ENCODE measurements around the gene TFF1.

TFF1 gene

DNA sequence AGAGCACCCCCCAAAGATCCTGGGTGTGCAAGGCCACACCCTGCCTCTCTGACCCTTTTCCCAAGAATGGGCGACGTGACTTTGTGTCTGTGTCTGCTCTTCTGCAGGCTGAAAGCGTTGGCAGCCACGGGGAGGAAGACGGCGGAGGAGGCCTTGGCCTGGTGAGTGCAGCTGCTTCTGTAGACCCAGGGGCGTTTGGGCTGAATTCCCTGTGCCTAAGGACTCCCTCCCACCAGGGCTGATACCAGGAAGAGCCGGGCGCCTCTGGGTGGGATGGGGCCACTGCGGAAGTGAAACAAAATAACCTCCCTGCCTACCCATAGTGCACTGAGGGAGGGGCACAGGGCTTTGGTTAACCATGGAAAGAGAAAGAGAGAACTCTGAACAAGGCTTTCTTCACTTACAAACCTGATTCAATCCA, 39.9 kb upstream of the TFF1 start:
- no peaks in the 10 kb centered on the region for H3K4me1 ChIP-seq (ENCODE audit: control insufficient read depth, insufficient read depth, low read length)
- CTCF ChIA-PET = no interaction called here
- H3K27ac ChIP-seq (ENCODE audit: extremely low read depth, low read depth, low read length) = no peak overlapping the region
- POLR2A ChIA-PET = no interaction called here
- H3K9me3 ChIP-seq (ENCODE audit: control insufficient read depth, insufficient read depth, low read depth, low read length) = no peaks in the 10 kb centered on the region
- TF ChIP-seq ZNF324 (tag by site-specific recombination; IDR thresholded peaks at IDR 0.05) (no peak), ZNF146 (tag by site-specific recombination; IDR thresholded peaks at IDR 0.05) (no peak), ZSCAN30 (tag by site-specific recombination; IDR thresholded peaks at IDR 0.05) (no peak), ZFP41 (tag by site-specific recombination; IDR thresholded peaks at IDR 0.05; ENCODE audit: borderline replicate concordance) (no peak), GLI2 (tag by site-specific recombination; IDR thresholded peaks at IDR 0.05; ENCODE audit: borderline replicate concordance, low read depth) (no peak), KLF9 (tag by site-specific recombination; IDR thresholded peaks at IDR 0.05; ENCODE audit: low read depth) (no peak), ZNF600 (tag by site-specific recombination; IDR thresholded peaks at IDR 0.05) (no peak), ZNF138 (tag by site-specific recombination; IDR thresholded peaks at IDR 0.05; ENCODE audit: borderline replicate concordance) (no peak), HOXC10 (CRISPR knock-in tag; IDR thresholded peaks at IDR 0.05) (no peak), ZNF792 (tag by site-specific recombination; IDR thresholded peaks at IDR 0.05) (no peak), ZNF501 (tag by site-specific recombination; IDR thresholded peaks at IDR 0.05) (no peak), ZNF510 (tag by site-specific recombination; IDR thresholded peaks at IDR 0.05; ENCODE audit: insufficient replicate concordance) (no peak), SCRT2 (tag by site-specific recombination; IDR thresholded peaks at IDR 0.05) (no peak), ZFHX2 (tag by site-specific recombination; conservative IDR thresholded peaks at IDR 0.05) (no peak)
- TF ChIP-seq, protein P1, sequence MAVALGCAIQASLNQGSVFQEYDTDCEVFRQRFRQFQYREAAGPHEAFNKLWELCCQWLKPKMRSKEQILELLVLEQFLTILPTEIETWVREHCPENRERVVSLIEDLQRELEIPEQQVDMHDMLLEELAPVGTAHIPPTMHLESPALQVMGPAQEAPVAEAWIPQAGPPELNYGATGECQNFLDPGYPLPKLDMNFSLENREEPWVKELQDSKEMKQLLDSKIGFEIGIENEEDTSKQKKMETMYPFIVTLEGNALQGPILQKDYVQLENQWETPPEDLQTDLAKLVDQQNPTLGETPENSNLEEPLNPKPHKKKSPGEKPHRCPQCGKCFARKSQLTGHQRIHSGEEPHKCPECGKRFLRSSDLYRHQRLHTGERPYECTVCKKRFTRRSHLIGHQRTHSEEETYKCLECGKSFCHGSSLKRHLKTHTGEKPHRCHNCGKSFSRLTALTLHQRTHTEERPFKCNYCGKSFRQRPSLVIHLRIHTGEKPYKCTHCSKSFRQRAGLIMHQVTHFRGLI (tag by site-specific recombination; IDR thresholded peaks at IDR 0.05) = no peak
- TF ChIP-seq, protein P2, sequence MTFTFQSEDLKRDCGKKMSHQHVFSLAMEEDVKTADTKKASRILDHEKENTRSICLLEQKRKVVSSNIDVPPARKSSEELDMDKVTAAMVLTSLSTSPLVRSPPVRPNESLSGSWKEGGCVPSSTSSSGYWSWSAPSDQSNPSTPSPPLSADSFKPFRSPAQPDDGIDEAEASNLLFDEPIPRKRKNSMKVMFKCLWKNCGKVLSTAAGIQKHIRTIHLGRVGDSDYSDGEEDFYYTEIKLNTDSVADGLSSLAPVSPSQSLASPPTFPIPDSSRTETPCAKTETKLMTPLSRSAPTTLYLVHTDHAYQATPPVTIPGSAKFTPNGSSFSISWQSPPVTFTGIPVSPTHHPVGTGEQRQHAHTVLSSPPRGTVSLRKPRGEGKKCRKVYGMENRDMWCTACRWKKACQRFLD (tag by site-specific recombination; IDR thresholded peaks at IDR 0.05) = no peak
- no peaks in the 10 kb centered on the region for H3K36me3 ChIP-seq (ENCODE audit: control insufficient read depth in 2 of 2, insufficient read depth in 1 of 2, low read length in 2 of 2)
- H3K4me3 ChIP-seq (ENCODE audit: low read depth, low read length) = no peak overlapping the region

DNA sequence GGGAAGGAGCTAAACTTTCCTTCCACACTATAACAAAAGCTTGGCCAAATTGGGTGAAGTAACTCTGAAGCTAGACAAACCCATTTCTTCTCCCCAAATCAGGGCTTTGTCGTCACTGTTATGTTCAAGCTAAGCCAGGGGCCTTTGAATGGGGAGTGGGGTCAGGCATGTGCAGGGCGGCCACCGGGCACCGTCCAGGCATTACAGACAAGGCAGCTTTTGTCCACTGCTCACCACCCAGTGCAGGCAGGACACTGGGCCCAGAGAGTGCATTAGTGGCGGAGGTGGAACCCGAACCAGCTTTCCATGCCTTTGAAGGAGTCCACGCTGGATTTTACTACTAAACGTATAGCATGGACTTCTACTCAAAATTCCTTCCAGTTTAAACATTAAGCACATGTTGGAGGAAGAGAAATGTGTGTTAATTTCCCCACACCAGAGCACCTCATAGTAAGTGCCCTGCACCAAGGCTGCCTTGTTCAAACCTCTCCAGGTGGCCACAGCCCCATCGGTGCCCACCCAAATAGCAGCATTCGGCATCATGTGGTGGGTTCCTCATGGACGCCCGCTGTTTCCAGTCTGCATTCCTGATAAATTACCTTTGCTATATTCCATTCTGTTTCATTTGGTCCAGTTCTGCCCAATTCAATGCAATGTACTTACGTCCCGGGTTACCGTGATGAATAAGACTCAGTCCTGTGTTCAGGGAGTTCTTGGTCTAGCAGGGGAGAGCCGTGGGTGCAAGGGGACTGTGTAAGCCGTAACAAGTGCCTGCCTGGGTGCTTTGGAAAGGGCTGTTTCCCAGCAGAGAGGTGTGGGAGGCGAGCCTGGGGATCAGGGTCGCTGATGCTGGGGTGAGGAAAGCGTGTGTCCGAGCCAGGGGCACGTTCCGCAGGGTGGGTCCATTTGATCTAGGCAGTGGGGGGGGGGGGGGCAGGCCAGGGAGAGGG, 39.0 kb upstream of the TFF1 start:
- H3K4me1 ChIP-seq (ENCODE audit: control insufficient read depth, insufficient read depth, low read length) = no peaks in the 10 kb centered on the region
- H3K9me3 ChIP-seq (ENCODE audit: control insufficient read depth, insufficient read depth, low read depth, low read length) = no peaks in the 10 kb centered on the region
- H3K27ac ChIP-seq (ENCODE audit: extremely low read depth, low read depth, low read length) = no peak overlapping the region
- H3K36me3 ChIP-seq (ENCODE audit: control insufficient read depth in 2 of 2, insufficient read depth in 1 of 2, low read length in 2 of 2) = no peaks in the 10 kb centered on the region
- H3K4me3 ChIP-seq (ENCODE audit: low read depth, low read length) = no peak overlapping the region
- ChIA-PET CTCF (interaction anchor here (1.5 kb wide), 1 partner anchor 95 kb away, joined by 6 read pairs; no protein-coding TSS in a partner anchor), POLR2A (no interaction called here)
- TF ChIP-seq, protein P3, sequence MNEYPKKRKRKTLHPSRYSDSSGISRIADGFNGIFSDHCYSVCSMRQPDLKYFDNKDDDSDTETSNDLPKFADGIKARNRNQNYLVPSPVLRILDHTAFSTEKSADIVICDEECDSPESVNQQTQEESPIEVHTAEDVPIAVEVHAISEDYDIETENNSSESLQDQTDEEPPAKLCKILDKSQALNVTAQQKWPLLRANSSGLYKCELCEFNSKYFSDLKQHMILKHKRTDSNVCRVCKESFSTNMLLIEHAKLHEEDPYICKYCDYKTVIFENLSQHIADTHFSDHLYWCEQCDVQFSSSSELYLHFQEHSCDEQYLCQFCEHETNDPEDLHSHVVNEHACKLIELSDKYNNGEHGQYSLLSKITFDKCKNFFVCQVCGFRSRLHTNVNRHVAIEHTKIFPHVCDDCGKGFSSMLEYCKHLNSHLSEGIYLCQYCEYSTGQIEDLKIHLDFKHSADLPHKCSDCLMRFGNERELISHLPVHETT (tag by site-specific recombination; IDR thresholded peaks at IDR 0.05) = no peak
- TF ChIP-seq, protein P4, sequence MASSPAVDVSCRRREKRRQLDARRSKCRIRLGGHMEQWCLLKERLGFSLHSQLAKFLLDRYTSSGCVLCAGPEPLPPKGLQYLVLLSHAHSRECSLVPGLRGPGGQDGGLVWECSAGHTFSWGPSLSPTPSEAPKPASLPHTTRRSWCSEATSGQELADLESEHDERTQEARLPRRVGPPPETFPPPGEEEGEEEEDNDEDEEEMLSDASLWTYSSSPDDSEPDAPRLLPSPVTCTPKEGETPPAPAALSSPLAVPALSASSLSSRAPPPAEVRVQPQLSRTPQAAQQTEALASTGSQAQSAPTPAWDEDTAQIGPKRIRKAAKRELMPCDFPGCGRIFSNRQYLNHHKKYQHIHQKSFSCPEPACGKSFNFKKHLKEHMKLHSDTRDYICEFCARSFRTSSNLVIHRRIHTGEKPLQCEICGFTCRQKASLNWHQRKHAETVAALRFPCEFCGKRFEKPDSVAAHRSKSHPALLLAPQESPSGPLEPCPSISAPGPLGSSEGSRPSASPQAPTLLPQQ (tag by site-specific recombination; IDR thresholded peaks at IDR 0.05) = no peak
- TF ChIP-seq ZNF366 (tag by site-specific recombination; conservative IDR thresholded peaks at IDR 0.05) = no peak
- TF ChIP-seq ZNF302 (tag by site-specific recombination; IDR thresholded peaks at IDR 0.05; ENCODE audit: low read depth) = no peak
- no peak for TF ChIP-seq ZNF138 (tag by site-specific recombination; IDR thresholded peaks at IDR 0.05; ENCODE audit: borderline replicate concordance)
- TF ChIP-seq ZXDB (tag by site-specific recombination; IDR thresholded peaks at IDR 0.05) = no peak
- no peak for TF ChIP-seq ZNF664 (tag by site-specific recombination; IDR thresholded peaks at IDR 0.05)
- no peak for TF ChIP-seq MZF1 (tag by site-specific recombination; IDR thresholded peaks at IDR 0.05; ENCODE audit: borderline replicate concordance)
- TF ChIP-seq ZNF2 (tag by site-specific recombination; IDR thresholded peaks at IDR 0.05) = no peak
- TF ChIP-seq ZNF777 (tag by site-specific recombination; IDR thresholded peaks at IDR 0.05; ENCODE audit: borderline replicate concordance) = no peak
- TF ChIP-seq, protein P5, sequence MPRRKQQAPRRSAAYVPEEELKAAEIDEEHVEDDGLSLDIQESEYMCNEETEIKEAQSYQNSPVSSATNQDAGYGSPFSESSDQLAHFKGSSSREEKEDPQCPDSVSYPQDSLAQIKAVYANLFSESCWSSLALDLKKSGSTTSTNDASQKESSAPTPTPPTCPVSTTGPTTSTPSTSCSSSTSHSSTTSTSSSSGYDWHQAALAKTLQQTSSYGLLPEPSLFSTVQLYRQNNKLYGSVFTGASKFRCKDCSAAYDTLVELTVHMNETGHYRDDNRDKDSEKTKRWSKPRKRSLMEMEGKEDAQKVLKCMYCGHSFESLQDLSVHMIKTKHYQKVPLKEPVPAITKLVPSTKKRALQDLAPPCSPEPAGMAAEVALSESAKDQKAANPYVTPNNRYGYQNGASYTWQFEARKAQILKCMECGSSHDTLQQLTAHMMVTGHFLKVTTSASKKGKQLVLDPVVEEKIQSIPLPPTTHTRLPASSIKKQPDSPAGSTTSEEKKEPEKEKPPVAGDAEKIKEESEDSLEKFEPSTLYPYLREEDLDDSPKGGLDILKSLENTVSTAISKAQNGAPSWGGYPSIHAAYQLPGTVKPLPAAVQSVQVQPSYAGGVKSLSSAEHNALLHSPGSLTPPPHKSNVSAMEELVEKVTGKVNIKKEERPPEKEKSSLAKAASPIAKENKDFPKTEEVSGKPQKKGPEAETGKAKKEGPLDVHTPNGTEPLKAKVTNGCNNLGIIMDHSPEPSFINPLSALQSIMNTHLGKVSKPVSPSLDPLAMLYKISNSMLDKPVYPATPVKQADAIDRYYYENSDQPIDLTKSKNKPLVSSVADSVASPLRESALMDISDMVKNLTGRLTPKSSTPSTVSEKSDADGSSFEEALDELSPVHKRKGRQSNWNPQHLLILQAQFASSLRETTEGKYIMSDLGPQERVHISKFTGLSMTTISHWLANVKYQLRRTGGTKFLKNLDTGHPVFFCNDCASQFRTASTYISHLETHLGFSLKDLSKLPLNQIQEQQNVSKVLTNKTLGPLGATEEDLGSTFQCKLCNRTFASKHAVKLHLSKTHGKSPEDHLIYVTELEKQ (tag by site-specific recombination; IDR thresholded peaks at IDR 0.05; ENCODE audit: borderline replicate concordance) = no peak
